ENCODE results near the gene SERINC1.

The SERINC1 gene

DNA sequence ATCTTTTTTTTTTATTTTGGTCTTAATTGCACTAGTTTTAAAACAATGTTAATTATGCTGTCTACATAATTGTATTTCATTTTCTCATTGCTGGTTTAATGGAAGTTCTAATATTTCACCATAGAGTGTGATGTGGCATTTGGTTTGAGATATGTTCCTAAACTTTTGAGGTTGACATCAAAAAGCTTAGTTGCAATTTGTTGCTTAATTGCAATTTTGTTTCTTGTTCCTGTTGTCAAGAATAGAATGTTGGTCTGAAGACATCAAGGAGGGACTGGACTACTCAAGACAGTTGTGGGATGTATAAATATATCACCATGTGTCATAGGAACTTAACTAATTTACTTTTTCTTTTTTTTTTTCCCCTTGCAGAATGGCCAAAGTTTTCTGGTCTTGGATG, 59.6 kb downstream of the SERINC1 start:
- H2AFZ ChIP-seq (ENCODE audit: low read length): no peak overlapping the region
- H3K27me3 ChIP-seq (replicated peaks; ENCODE audit: insufficient read depth, low read length): no peaks in the 10 kb centered on the region
- peaks cover 50% of the 10 kb centered on the region for H3K79me2 ChIP-seq (ENCODE audit: low read length)
- H3K27ac ChIP-seq (ENCODE audit: low read length): no peak overlapping the region
- 0 out of 2 replicates have a peak, but pooled peaks cover 11% of the 10 kb centered on the region for H4K20me1 ChIP-seq (ENCODE audit: insufficient read depth, low read length)
- H3K4me1 ChIP-seq (ENCODE audit: low read length): no peaks in the 10 kb centered on the region
- DNase-seq: no peak
- no peaks in the 10 kb centered on the region for H3K9me3 ChIP-seq (replicated peaks; ENCODE audit: insufficient read depth, low read length)
- no peaks in the 10 kb centered on the region for H3F3A ChIP-seq (ENCODE audit: insufficient read depth, low read length)
- H3K9ac ChIP-seq (ENCODE audit: low read length): no peak overlapping the region
- H3K4me3 ChIP-seq (ENCODE audit: low read length): no peak overlapping the region
- no peaks in the 10 kb centered on the region; the same call in 1 of the 2 replicates for H3K36me3 ChIP-seq (replicated peaks; ENCODE audit: insufficient read depth, low read length)
- TF ChIP-seq CTCF (IDR thresholded peaks at IDR 0.05; ENCODE audit: low read length) (no peak), EZH2phosphoT487 (IDR thresholded peaks at IDR 0.05; ENCODE audit: low read length) (no peak), EZH2 (optimal IDR thresholded peaks at IDR 0.05; ENCODE audit: low read depth, low read length) (no peak)
- H3K9me2 ChIP-seq (replicated peaks; ENCODE audit: insufficient read depth, low read length): no peaks in the 10 kb centered on the region
- no peak overlapping the region for H3K4me2 ChIP-seq (ENCODE audit: low read depth, low read length)

DNA sequence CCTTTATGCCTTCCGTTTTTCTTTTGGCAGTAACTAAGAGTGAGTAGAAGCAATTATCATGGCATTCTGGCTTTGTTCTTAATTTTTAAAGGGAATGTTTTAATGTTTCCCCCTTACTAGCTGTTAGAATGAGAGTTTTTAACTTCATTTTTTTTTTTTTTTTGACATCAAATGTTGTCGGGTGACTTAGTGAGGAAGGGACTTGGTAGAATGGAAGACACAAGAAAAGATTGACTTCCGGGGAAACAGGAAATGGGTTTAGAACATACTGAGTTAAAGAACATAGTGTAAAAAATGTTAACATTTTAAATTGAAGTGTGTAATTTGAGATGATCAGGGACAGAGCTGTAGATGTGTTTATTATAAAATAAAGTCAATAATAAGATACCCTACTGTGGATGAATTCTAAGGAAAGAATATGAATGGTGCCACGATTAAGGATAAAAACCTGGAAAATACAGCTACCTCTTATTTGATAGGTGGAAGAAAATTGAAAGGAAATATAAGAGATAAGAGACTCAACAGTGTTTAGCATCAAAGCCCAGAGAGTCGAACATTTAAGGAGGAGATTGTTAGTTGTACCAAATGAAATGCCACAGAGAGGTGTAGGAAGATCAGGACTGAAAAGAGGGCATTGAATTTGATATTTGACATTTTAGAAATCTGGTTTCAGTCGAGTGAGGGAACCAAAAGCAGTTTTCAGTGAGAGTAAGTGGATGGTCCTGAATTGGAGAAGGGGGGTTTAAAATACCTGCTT, 62.7 kb downstream of the SERINC1 start:
- no peaks in the 10 kb centered on the region for H3K9me2 ChIP-seq (replicated peaks; ENCODE audit: insufficient read depth, low read length)

GRCh38 chr6:122408240-122408639, 63.4 kb downstream of the SERINC1 start:
- Histone ChIP-seq H3K4me1 (ENCODE audit: low read length) (no peaks in the 10 kb centered on the region), H3F3A (ENCODE audit: insufficient read depth, low read length) (no peaks in the 10 kb centered on the region), H3K79me2 (ENCODE audit: low read length) (peaks cover 88% of the 10 kb centered on the region), H3K9me3 (replicated peaks; ENCODE audit: insufficient read depth, low read length) (no peaks in the 10 kb centered on the region), H3K27me3 (replicated peaks; ENCODE audit: insufficient read depth, low read length) (no peaks in the 10 kb centered on the region), H3K9ac (ENCODE audit: low read length) (no peak overlapping the region), H3K36me3 (replicated peaks; ENCODE audit: insufficient read depth, low read length) (no peaks in the 10 kb centered on the region; the same call in 1 of the 2 replicates), H2AFZ (ENCODE audit: low read length) (no peak overlapping the region), H3K27ac (ENCODE audit: low read length) (no peak overlapping the region), H3K4me2 (ENCODE audit: low read depth, low read length) (no peak overlapping the region), H3K9me2 (replicated peaks; ENCODE audit: insufficient read depth, low read length) (no peaks in the 10 kb centered on the region), H4K20me1 (ENCODE audit: insufficient read depth, low read length) (0 out of 2 replicates have a peak, but pooled peaks cover 11% of the 10 kb centered on the region), H3K4me3 (ENCODE audit: low read length) (no peak overlapping the region)
- DNase-seq: no peak
- TF ChIP-seq EZH2 (optimal IDR thresholded peaks at IDR 0.05; ENCODE audit: low read depth, low read length) (no peak), CTCF (IDR thresholded peaks at IDR 0.05; ENCODE audit: low read length) (no peak), EZH2phosphoT487 (IDR thresholded peaks at IDR 0.05; ENCODE audit: low read length) (no peak)

More for the DNA sequence above, 62.7 kb downstream of the SERINC1 start:
- no peaks in the 10 kb centered on the region; the same call in 1 of the 2 replicates for H3K36me3 ChIP-seq (replicated peaks; ENCODE audit: insufficient read depth, low read length)
- no peak overlapping the region for H3K27ac ChIP-seq (ENCODE audit: low read length)
- no peak for DNase-seq
- no peaks in the 10 kb centered on the region for H3K4me1 ChIP-seq (ENCODE audit: low read length)
- no peaks in the 10 kb centered on the region for H3K9me3 ChIP-seq (replicated peaks; ENCODE audit: insufficient read depth, low read length)
- no peaks in the 10 kb centered on the region for H3K27me3 ChIP-seq (replicated peaks; ENCODE audit: insufficient read depth, low read length)
- no peak overlapping the region for H3K9ac ChIP-seq (ENCODE audit: low read length)
- 0 out of 2 replicates have a peak, but pooled peaks cover 11% of the 10 kb centered on the region for H4K20me1 ChIP-seq (ENCODE audit: insufficient read depth, low read length)
- no peak overlapping the region for H2AFZ ChIP-seq (ENCODE audit: low read length)
- H3K4me3 ChIP-seq (ENCODE audit: low read length): no peak overlapping the region
- H3K79me2 ChIP-seq (ENCODE audit: low read length): peaks cover 81% of the 10 kb centered on the region
- H3F3A ChIP-seq (ENCODE audit: insufficient read depth, low read length): no peaks in the 10 kb centered on the region
- H3K4me2 ChIP-seq (ENCODE audit: low read depth, low read length): no peak overlapping the region
- TF ChIP-seq EZH2 (optimal IDR thresholded peaks at IDR 0.05; ENCODE audit: low read depth, low read length) (no peak), EZH2phosphoT487 (IDR thresholded peaks at IDR 0.05; ENCODE audit: low read length) (no peak), CTCF (IDR thresholded peaks at IDR 0.05; ENCODE audit: low read length) (no peak)
